ENCODE measurements around the gene SERPINA1. TPM values are rescaled to one million over a fixed set of nuclear protein-coding genes. Genes with fewer than 3 reads are reported as not detected.

SERPINA1 gene
- total and polyA plus RNA-seq, 2 of the 13 experiments (the other 11 are each of a cell fraction or from before 2014, with no cell fraction given): 3,266 to 11,015 TPM

DNA sequence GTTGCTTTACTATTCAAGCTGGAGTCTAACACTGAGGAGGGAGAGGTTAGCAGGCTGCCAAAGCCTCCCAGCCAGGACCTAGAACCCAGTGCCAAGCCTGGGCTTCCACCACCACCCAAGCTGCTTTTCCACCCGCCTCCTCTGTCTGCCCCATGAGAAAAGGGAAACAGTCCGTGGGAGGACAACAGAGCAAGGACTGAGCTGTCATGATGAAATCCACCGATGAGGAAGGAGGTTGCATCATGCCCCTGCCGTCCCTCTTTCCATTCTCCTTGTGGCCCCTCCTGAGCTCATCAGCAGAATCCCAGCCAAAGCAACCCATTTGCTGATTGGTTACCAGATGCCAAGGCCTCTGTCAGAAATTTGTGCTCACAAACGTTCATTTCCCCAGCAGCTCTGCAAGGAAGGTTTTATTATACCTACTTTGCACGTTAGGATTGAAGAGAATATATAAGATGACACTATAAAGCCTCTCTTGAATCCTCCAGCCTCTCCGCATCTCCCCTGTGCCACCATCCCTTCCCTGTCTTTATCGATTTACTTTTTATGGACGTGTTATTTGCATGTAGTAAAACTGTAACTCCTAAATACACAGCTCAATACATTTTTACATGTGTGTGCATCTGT is 6.3 kb upstream of the SERPINA1 start (continued):
- TF ChIP-seq, protein P1, sequence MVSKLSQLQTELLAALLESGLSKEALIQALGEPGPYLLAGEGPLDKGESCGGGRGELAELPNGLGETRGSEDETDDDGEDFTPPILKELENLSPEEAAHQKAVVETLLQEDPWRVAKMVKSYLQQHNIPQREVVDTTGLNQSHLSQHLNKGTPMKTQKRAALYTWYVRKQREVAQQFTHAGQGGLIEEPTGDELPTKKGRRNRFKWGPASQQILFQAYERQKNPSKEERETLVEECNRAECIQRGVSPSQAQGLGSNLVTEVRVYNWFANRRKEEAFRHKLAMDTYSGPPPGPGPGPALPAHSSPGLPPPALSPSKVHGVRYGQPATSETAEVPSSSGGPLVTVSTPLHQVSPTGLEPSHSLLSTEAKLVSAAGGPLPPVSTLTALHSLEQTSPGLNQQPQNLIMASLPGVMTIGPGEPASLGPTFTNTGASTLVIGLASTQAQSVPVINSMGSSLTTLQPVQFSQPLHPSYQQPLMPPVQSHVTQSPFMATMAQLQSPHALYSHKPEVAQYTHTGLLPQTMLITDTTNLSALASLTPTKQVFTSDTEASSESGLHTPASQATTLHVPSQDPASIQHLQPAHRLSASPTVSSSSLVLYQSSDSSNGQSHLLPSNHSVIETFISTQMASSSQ (IDR thresholded peaks at IDR 0.05; ENCODE audit: low read depth): no peak; the same call in 1 of the 2 replicates
- TF ChIP-seq, protein P1 (CRISPR knock-in tag; IDR thresholded peaks at IDR 0.05; ENCODE audit: borderline replicate concordance): no peak
- TF ChIP-seq NONO (IDR thresholded peaks at IDR 0.05): no peak
- 0 out of 2 replicates have a peak, but pooled peaks have one; percentile 39 for TF ChIP-seq NONO (CRISPR knock-in tag; conservative IDR thresholded peaks at IDR 0.05)
- TF ChIP-seq ZNF207 (IDR thresholded peaks at IDR 0.05; ENCODE audit: borderline replicate concordance): no peak
- no peak for TF ChIP-seq HNRNPUL1 (IDR thresholded peaks at IDR 0.05; ENCODE audit: low read depth, low read length)
- peak; percentile 36; the same call in 1 of the 2 replicates for TF ChIP-seq PHF21A (CRISPR knock-in tag; IDR thresholded peaks at IDR 0.05)
- TF ChIP-seq, protein P2, sequence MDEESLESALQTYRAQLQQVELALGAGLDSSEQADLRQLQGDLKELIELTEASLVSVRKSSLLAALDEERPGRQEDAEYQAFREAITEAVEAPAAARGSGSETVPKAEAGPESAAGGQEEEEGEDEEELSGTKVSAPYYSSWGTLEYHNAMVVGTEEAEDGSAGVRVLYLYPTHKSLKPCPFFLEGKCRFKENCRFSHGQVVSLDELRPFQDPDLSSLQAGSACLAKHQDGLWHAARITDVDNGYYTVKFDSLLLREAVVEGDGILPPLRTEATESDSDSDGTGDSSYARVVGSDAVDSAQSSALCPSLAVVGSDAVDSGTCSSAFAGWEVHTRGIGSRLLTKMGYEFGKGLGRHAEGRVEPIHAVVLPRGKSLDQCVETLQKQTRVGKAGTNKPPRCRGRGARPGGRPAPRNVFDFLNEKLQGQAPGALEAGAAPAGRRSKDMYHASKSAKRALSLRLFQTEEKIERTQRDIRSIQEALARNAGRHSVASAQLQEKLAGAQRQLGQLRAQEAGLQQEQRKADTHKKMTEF (CRISPR knock-in tag; IDR thresholded peaks at IDR 0.05): 0 out of 2 replicates have a peak, but pooled peaks have one; percentile 41
- peak; percentile 98 for TF ChIP-seq CEBPB (IDR thresholded peaks at IDR 0.05; ENCODE audit: borderline replicate concordance, low read depth, low read length)
- TF ChIP-seq, protein P3, sequence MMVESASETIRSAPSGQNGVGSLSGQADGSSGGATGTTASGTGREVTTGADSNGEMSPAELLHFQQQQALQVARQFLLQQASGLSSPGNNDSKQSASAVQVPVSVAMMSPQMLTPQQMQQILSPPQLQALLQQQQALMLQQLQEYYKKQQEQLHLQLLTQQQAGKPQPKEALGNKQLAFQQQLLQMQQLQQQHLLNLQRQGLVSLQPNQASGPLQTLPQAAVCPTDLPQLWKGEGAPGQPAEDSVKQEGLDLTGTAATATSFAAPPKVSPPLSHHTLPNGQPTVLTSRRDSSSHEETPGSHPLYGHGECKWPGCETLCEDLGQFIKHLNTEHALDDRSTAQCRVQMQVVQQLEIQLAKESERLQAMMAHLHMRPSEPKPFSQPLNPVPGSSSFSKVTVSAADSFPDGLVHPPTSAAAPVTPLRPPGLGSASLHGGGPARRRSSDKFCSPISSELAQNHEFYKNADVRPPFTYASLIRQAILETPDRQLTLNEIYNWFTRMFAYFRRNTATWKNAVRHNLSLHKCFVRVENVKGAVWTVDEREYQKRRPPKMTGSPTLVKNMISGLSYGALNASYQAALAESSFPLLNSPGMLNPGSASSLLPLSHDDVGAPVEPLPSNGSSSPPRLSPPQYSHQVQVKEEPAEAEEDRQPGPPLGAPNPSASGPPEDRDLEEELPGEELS (CRISPR knock-in tag; IDR thresholded peaks at IDR 0.05): peak; percentile 69
- TF ChIP-seq, protein P4, sequence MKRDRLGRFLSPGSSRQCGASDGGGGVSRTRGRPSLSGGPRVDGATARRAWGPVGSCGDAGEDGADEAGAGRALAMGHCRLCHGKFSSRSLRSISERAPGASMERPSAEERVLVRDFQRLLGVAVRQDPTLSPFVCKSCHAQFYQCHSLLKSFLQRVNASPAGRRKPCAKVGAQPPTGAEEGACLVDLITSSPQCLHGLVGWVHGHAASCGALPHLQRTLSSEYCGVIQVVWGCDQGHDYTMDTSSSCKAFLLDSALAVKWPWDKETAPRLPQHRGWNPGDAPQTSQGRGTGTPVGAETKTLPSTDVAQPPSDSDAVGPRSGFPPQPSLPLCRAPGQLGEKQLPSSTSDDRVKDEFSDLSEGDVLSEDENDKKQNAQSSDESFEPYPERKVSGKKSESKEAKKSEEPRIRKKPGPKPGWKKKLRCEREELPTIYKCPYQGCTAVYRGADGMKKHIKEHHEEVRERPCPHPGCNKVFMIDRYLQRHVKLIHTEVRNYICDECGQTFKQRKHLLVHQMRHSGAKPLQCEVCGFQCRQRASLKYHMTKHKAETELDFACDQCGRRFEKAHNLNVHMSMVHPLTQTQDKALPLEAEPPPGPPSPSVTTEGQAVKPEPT (CRISPR knock-in tag; IDR thresholded peaks at IDR 0.05; ENCODE audit: low read depth): no peak
